ENCODE measurements around the gene HSD3B1. TPM values are rescaled to one million over a fixed set of nuclear protein-coding genes. Genes with fewer than 3 reads are reported as not detected.
A peak's percentile ranks its signal among the peaks of the same experiment; 100 is the strongest.
"Not testable (repeated sequence)": the region's sequence is repeated elsewhere in the genome, so short reads cannot be mapped to it uniquely, and the experiment has no call there.

HSD3B1 gene
- total and polyA plus RNA-seq, 5 experiments from 2014 or later = not detected

DNA sequence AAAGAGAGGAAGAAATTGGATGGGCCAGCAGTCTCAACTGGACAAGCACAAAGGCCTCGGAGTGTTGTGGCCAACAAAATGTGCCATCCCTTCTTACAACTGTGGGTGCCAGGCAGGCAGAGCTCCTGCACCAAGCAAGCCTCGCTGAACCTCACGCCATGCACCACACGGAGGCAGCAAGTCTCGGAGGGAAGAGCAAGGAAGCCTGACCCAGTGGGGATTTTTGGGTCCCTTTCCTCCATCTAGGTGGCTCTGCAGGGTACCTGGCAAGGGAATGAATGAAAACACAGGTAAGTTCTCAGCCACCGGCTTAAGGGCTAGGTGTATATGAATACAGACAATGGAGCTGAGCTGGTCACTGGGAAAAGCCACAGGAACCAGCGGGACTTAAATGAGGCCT lies 40.8 kb downstream of the HSD3B1 start:
- peaks cover 0 to 18% (median 5%) of the 10 kb centered on the region in 5 donors for H3K27me3 Mint-ChIP-seq
- DNase-seq = no peak
- no peak for ATAC-seq
- H3K9me3 Mint-ChIP-seq = no peaks in the 10 kb centered on the region
- POLR2A ChIA-PET = no interaction called here
- H3K36me3 Mint-ChIP-seq = no peaks in the 10 kb centered on the region
- no peak overlapping the region for H3K27ac Mint-ChIP-seq
- no peaks in the 10 kb centered on the region for H3K4me1 Mint-ChIP-seq
- no peak overlapping the region for H3K4me3 Mint-ChIP-seq

DNA sequence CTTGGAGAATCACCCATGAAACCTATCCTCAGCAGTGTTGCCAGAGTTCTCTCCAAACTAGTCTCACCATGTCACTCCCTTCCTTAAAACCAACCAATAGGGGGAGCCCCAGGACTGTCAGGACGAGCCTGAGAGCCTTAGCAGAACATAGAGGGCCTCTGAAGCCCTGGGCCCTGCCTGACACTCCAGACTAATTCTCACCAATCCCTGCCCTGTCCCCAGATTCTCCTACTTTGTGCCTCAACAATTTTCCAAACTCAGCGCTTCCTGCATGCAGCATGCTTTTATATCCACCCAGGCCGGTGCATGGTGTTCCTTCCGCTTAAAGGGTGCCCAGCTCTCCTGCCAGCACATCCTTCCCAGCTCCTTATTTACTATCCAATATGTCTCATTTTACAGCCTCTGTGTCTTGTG lies 42.7 kb downstream of the HSD3B1 start:
- no peak overlapping the region for H3K27ac Mint-ChIP-seq
- no peaks in the 10 kb centered on the region for H3K36me3 Mint-ChIP-seq

DNA sequence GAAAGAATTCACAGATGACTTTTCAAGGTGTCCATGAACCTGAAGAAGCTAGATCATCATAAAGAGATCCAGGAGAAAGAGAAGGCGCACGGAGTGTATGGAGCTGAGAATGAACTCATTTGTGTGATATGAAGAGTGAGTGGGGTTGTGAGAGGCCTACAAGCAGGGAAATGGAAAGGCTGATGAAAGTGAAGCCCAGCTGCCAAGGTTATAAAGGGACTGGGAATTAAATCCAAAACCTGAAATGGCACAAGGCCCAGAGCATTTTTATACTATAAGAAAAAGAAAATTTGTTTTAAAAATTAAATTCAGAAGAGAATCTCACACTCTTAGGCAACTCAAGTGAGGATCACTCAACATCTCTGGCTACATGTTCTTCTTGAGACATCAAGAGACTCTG lies 43.4 kb downstream of the HSD3B1 start:
- no peaks in the 10 kb centered on the region for H3K9me3 Mint-ChIP-seq
- no peak overlapping the region for H3K4me3 Mint-ChIP-seq
- POLR2A ChIA-PET = no interaction called here
- no peak overlapping the region for H3K27ac Mint-ChIP-seq
- H3K27me3 Mint-ChIP-seq = peaks cover 0 to 4% (median 0%) of the 10 kb centered on the region in 5 donors
- ATAC-seq (no peak), DNase-seq (no peak)
- no peaks in the 10 kb centered on the region for H3K4me1 Mint-ChIP-seq
- H3K36me3 Mint-ChIP-seq = no peaks in the 10 kb centered on the region

More for the DNA sequence above, 42.7 kb downstream of the HSD3B1 start:
- H3K9me3 Mint-ChIP-seq = no peaks in the 10 kb centered on the region
- POLR2A ChIA-PET = no interaction called here
- ATAC-seq (no peak), DNase-seq (no peak)
- H3K27me3 Mint-ChIP-seq = peaks cover 0 to 4% (median 0%) of the 10 kb centered on the region in 5 donors
- no peak overlapping the region for H3K4me3 Mint-ChIP-seq
- no peaks in the 10 kb centered on the region for H3K4me1 Mint-ChIP-seq

DNA sequence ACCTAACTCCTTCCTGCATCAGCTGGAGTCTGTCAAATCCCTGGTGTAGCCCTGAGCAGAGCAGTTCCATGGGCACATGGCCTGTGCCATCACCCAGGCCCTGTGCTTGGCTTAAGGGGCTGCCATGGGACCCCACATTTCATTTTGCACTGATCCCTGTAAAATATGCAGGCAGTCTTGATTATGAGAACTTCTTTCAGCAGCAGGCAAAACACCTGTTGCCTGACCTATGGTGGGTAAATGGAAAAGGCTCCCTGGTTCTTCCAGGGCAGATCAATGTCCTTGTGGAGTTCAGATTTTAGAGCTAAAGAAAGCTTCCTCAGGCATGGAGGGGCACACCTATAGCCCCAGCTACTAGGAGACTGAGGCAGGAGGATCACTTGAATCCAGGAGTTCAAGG lies 44.2 kb downstream of the HSD3B1 start:
- Mint-ChIP-seq H3K4me1 (no peaks in the 10 kb centered on the region), H3K4me3 (no peak overlapping the region), H3K9me3 (no peaks in the 10 kb centered on the region), H3K27me3 (peaks cover 0 to 4% (median 0%) of the 10 kb centered on the region in 5 donors), H3K27ac (no peak overlapping the region), H3K36me3 (no peaks in the 10 kb centered on the region)
- POLR2A ChIA-PET = no interaction called here
- ATAC-seq = no peak
- DNase-seq = no peak

DNA sequence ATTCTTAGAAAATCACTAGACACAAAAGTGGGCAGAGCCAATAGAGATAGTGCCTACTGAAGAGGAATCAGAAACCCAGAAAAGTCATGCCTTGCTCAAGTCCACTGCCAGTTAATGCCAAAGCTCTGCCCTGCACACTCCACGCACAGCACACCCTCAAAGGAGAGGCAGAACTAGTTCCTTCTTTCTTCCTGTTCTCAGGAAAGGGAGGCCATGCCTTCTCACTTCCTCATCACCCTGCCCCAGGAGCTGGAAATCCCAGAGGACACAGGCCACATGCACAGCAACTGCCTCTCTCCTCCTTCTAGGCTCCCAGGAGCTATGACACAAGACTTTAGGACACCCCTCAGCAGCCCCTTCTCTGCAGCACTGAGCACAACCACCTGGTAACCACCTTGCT lies 45.6 kb downstream of the HSD3B1 start:
- ATAC-seq, H3K4me3 Mint-ChIP-seq, H3K4me1 Mint-ChIP-seq, H3K27ac Mint-ChIP-seq, H3K9me3 Mint-ChIP-seq, POLR2A ChIA-PET, H3K36me3 Mint-ChIP-seq, DNase-seq, H3K27me3 Mint-ChIP-seq: not testable (repeated sequence)

DNA sequence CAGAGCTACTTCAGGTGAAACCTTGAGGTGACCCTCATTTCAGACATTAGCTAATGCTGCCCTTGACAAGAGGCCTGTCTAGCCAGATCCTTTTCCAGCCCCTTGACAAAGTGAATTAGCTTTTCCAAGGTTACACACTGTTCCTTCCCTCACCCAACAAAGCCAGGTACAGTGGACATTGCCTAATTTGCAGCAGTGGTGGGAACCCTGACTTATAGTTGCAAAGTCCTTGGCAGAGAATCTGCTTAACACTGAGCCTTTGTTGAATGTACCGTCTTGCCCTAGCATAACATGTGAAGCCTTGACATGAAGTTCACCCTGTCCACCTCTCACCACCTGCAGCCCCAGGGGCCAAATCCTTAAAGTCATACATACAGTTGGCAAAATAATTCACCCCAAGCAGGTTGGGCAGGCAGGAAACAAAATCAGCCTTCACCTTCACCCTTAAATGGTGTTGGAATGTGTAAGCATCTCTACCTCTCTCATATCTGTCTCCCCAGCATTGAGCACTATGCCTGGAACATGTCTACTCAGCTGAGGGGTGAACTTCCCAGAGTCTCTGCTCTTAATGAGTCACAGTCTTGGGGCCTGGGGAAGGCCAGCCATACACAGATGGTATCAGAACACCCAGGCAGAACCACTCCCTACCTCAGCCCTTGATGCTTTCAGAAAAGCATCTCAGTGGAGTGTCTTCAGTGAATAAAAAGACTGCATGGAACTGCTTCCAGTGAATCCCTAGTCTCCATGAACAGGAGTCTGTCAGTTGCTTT lies 46.5 kb downstream of the HSD3B1 start:
- ATAC-seq, H3K4me1 Mint-ChIP-seq, H3K9me3 Mint-ChIP-seq, H3K36me3 Mint-ChIP-seq, POLR2A ChIA-PET, DNase-seq, H3K27ac Mint-ChIP-seq, H3K27me3 Mint-ChIP-seq, H3K4me3 Mint-ChIP-seq: not testable (repeated sequence)

DNA sequence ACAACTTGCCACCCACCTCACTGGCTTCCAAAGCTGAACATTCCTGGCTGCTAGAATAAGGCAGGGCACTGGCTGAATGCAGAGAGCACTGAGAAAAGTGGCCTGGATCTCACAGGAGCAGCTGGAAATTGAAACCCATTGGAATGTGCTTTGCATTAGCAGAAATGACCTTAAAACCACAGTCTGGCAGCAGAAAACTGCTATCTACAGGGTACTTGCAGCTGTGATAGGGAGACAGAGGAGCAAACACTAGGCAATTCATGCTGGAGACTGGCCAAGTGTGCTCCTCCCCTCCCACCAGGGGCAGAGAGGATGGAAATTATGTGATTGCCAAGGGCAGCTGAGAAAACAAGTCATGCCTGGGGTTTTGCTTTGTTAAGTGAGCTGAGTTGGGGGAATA lies 47.2 kb downstream of the HSD3B1 start:
- ATAC-seq (no peak), DNase-seq (no peak)
- Mint-ChIP-seq H3K4me3 (no peak overlapping the region), H3K27ac (no peak overlapping the region), H3K36me3 (no peaks in the 10 kb centered on the region), H3K27me3 (peaks cover 0 to 5% (median 0%) of the 10 kb centered on the region in 5 donors), H3K4me1 (no peaks in the 10 kb centered on the region), H3K9me3 (no peaks in the 10 kb centered on the region)
- POLR2A ChIA-PET = no interaction called here

DNA sequence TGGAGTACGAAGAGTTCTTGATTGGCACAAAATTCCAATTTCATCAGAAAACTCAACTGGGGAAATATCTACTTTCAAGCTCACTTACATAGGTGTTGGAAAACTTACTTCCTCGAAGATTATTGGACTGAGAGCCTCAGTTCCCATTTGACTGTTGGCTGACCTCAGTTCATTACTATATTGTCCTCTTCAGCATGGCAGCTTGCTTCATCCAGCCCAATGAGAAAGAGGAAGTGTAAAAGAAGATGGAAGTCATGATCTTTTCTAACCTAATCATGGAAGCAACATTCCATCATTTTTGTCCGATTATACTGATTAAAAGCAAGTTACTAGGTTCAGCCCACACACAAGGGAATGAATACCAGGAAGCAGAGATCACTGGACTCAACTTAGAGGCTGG lies 49.4 kb downstream of the HSD3B1 start:
- H3K36me3 Mint-ChIP-seq = no peaks in the 10 kb centered on the region
- no peak for DNase-seq

DNA sequence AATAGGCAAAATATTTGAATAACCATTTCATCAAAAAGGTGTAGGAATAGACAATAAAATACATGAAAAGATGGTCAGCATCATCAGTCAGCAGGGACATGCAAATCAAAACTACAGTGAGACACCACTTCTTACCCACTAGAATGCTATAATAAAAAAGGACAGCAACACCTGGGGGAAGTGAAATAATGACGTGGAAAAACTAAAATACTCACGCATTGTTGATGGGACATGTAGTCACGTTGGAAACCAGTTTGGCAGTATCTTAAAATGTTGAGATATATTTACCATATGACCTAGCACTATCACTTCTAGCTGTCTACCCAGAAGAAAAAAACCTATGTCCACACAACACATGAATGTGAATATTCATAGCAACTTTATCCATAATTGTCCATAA lies 53.4 kb downstream of the HSD3B1 start:
- ATAC-seq, H3K4me3 Mint-ChIP-seq, DNase-seq, H3K4me1 Mint-ChIP-seq, H3K36me3 Mint-ChIP-seq, H3K27ac Mint-ChIP-seq, H3K9me3 Mint-ChIP-seq, POLR2A ChIA-PET: not testable (repeated sequence)
- H3K27me3 Mint-ChIP-seq = peaks cover 4 to 11% (median 7%) of the 10 kb centered on the region in 5 donors

More for the DNA sequence above, 49.4 kb downstream of the HSD3B1 start:
- no peak for ATAC-seq
- Mint-ChIP-seq H3K27ac (no peak overlapping the region), H3K4me1 (no peaks in the 10 kb centered on the region), H3K27me3 (peaks cover 0 to 5% (median 2%) of the 10 kb centered on the region in 5 donors), H3K4me3 (no peak overlapping the region), H3K9me3 (no peaks in the 10 kb centered on the region)
- POLR2A ChIA-PET = no interaction called here

DNA sequence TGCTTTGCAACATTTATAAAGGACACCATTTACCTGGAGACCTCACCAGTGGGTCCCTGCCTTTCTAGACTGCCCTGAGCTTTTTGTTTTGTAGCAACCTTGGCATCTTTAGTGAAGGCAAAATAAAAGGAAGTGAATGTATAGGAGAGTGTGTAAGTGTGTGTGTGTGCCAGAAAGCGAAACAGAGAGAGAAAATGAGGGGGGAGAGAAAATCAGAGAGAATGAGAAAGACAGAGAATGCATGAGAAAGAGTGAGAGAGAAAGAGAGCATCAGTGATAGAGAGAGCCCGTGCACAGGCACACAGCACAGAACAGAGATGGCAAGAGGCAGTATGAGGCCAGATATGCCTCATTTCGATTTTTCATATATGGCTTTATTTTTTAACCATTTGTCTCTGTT lies 57.5 kb downstream of the HSD3B1 start:
- peaks cover 0 to 4% (median under 1%) of the 10 kb centered on the region in 4 donors for H3K4me1 Mint-ChIP-seq
- H3K9me3 Mint-ChIP-seq = no peaks in the 10 kb centered on the region
- H3K4me3 Mint-ChIP-seq = no peak overlapping the region
- ATAC-seq (no peak), DNase-seq (no peak)
- POLR2A ChIA-PET = no interaction called here
- H3K36me3 Mint-ChIP-seq = no peaks in the 10 kb centered on the region
- H3K27ac Mint-ChIP-seq = peak overlapping the region in 1 of 10 donors; percentile 49
- peaks cover 8 to 40% (median 17%) of the 10 kb centered on the region in 5 donors for H3K27me3 Mint-ChIP-seq

Other genes with a start within 250 kb of the HSD3B1 start
- gene HAO2, start 138.4 kb upstream of the HSD3B1 start, total RNA-seq = not detected
- gene HAO2, start 138.4 kb upstream of the HSD3B1 start, polyA plus RNA-seq = not detected
- gene HSD3B2, start 92.1 kb upstream of the HSD3B1 start, total RNA-seq = not detected
- not detected for gene HSD3B2, start 92.1 kb upstream of the HSD3B1 start, polyA plus RNA-seq
- gene ZNF697, start 141.1 kb downstream of the HSD3B1 start, total RNA-seq = under 1 TPM in 1 of 2 experiments, not detected in 1; 0.08 TPM
- not detected for gene ZNF697, start 141.1 kb downstream of the HSD3B1 start, polyA plus RNA-seq
- 10 to 100 TPM; 61.2 to 64.9 TPM for gene PHGDH, start 204.7 kb downstream of the HSD3B1 start, total RNA-seq
- gene PHGDH, start 204.7 kb downstream of the HSD3B1 start, polyA plus RNA-seq = 10 to 100 TPM; 18.5 to 55.9 (median 53.3) TPM